Coronary artery (tissue), 2 donors: ENCODE data around the gene AREL1.

Source experiments
- DNase-seq: peaks from one replicate; pipeline ENCODE4 v3.0.0-alpha.2; 2017; ENCODE audit warnings: low spot score
- H3K27ac ChIP-seq, 2 donors: fragments of 200-600 bp; sonication (generic); one replicate each; pipeline ENCODE4 v1.5.1; 2016 to 2019
- H3K4me3 ChIP-seq: fragments of 200-600 bp; sonication (generic); 2 replicates; pipeline ENCODE4 v1.5.1; 2016; ENCODE audit warnings: mild to moderate bottlenecking, moderate library complexity
- CTCF ChIP-seq: fragments of 200-600 bp; sonication (generic); IDR thresholded peaks from one replicate; pipeline ENCODE4 v1.5.1; 2019; ENCODE audit warnings: antibody characterized with exemption

AREL1 gene

GRCh38 chr14:74619672-74620131 is 93.2 kb downstream of the AREL1 start:
- no peak for TF ChIP-seq CTCF
- DNase-seq: peak; percentile 91
- Histone ChIP-seq H3K27ac (peak overlapping the region; percentile 76 to 90), H3K4me3 (no peak overlapping the region)

- DNase-seq: no peak
- Histone ChIP-seq H3K4me3 (no peak overlapping the region), H3K27ac (peak overlapping the region; percentile 57 to 90)
- TF ChIP-seq CTCF: no peak
Measured at GRCh38 chr14:74618078-74618952, 94.6 kb downstream of the AREL1 start.

GRCh38 chr14:74616996-74617700 is 95.7 kb downstream of the AREL1 start:
- peak overlapping the region; percentile 57 to 90 for H3K27ac ChIP-seq
- no peak for TF ChIP-seq CTCF
- no peak for DNase-seq
- no peak overlapping the region for H3K4me3 ChIP-seq

- no peak overlapping the region for H3K4me3 ChIP-seq
- H3K27ac ChIP-seq: peak overlapping the region; percentile 57 to 90
- no peak for DNase-seq
- TF ChIP-seq CTCF: no peak
Measured at GRCh38 chr14:74616507-74616906, 96.4 kb downstream of the AREL1 start.

GRCh38 chr14:74615735-74616134 is 97.1 kb downstream of the AREL1 start:
- peak overlapping the region in 1 of 2 donors; percentile 90 for H3K27ac ChIP-seq

More at GRCh38 chr14:74615735-74616134, 97.1 kb downstream of the AREL1 start:
- TF ChIP-seq CTCF: no peak
- DNase-seq: no peak
- H3K4me3 ChIP-seq: no peak overlapping the region
